ENCODE measurements around the gene CARM1.

GRCh38 chr19:10968527-10969135 is 97.3 kb downstream of the CARM1 start:
- TF ChIP-seq CTCF (IDR thresholded peaks at IDR 0.05) (peak in 1 of 7 experiments; percentile 9), POLR2A (IDR thresholded peaks at IDR 0.05) (no peak)

Measured in body of pancreas (tissue), 4 donors.